ENCODE measurements around the gene NFIX. TPM values are rescaled to one million over a fixed set of nuclear protein-coding genes. Genes with fewer than 3 reads are reported as not detected.

The NFIX gene
- total and polyA plus RNA-seq, 2 experiments from 2014 or later = 0.06 to 0.14 TPM

DNA sequence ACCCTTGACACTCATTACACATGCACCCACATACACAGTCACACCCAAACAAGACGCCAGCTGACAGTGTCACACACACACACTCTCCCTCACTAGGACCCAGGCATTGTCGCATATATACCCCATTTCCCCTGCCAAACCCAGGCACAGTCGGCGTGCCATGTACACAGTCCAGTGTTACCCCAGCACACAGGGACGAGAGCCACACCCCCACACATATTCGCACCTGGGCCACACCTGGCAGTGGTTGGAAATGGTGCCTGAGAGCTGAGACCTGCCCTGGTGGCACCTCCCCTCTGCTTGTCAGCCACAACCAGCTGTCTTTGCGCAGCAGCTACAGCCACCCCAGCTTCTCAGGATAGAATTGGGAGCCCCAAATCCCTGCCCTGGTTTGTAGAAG lies 9.0 kb downstream of the NFIX start:
- Histone ChIP-seq H4K20me1 (replicated peaks; ENCODE audit: insufficient read depth) (no peaks in the 10 kb centered on the region; the same call in 1 of the 2 replicates), H3K4me1 (ENCODE audit: insufficient read depth) (no peaks in the 10 kb centered on the region), H3K27ac (ENCODE audit: low read depth) (no peak overlapping the region), H3F3A (replicated peaks; ENCODE audit: low read depth) (no peaks in the 10 kb centered on the region), H3K4me3 (no peak overlapping the region), H3K4me2 (no peak overlapping the region), H3K36me3 (ENCODE audit: insufficient read depth) (no peaks in the 10 kb centered on the region), H3K79me2 (replicated peaks; ENCODE audit: insufficient read depth) (no peaks in the 10 kb centered on the region), H3K27me3 (ENCODE audit: insufficient read depth) (peaks cover 86% of the 10 kb centered on the region), H3K9me2 (ENCODE audit: insufficient read depth) (no peaks in the 10 kb centered on the region), H2AFZ (no peak overlapping the region)
- no peaks in the 10 kb centered on the region; the same call in 2 of the 3 replicates for H3K36me3 Mint-ChIP-seq (ENCODE audit: low read depth)
- H3K27me3 Mint-ChIP-seq (ENCODE audit: insufficient read depth, low read depth, poor library complexity) = peaks cover 68% of the 10 kb centered on the region
- TF ChIP-seq JUNB (IDR thresholded peaks at IDR 0.05; ENCODE audit: unreplicated experiment) = no peak
- no peak for TF ChIP-seq EZH2phosphoT487 (IDR thresholded peaks at IDR 0.05; ENCODE audit: unreplicated experiment)
- no peak for TF ChIP-seq POLR2AphosphoS5 (IDR thresholded peaks at IDR 0.05; ENCODE audit: low read depth)
- TF ChIP-seq, protein P1, sequence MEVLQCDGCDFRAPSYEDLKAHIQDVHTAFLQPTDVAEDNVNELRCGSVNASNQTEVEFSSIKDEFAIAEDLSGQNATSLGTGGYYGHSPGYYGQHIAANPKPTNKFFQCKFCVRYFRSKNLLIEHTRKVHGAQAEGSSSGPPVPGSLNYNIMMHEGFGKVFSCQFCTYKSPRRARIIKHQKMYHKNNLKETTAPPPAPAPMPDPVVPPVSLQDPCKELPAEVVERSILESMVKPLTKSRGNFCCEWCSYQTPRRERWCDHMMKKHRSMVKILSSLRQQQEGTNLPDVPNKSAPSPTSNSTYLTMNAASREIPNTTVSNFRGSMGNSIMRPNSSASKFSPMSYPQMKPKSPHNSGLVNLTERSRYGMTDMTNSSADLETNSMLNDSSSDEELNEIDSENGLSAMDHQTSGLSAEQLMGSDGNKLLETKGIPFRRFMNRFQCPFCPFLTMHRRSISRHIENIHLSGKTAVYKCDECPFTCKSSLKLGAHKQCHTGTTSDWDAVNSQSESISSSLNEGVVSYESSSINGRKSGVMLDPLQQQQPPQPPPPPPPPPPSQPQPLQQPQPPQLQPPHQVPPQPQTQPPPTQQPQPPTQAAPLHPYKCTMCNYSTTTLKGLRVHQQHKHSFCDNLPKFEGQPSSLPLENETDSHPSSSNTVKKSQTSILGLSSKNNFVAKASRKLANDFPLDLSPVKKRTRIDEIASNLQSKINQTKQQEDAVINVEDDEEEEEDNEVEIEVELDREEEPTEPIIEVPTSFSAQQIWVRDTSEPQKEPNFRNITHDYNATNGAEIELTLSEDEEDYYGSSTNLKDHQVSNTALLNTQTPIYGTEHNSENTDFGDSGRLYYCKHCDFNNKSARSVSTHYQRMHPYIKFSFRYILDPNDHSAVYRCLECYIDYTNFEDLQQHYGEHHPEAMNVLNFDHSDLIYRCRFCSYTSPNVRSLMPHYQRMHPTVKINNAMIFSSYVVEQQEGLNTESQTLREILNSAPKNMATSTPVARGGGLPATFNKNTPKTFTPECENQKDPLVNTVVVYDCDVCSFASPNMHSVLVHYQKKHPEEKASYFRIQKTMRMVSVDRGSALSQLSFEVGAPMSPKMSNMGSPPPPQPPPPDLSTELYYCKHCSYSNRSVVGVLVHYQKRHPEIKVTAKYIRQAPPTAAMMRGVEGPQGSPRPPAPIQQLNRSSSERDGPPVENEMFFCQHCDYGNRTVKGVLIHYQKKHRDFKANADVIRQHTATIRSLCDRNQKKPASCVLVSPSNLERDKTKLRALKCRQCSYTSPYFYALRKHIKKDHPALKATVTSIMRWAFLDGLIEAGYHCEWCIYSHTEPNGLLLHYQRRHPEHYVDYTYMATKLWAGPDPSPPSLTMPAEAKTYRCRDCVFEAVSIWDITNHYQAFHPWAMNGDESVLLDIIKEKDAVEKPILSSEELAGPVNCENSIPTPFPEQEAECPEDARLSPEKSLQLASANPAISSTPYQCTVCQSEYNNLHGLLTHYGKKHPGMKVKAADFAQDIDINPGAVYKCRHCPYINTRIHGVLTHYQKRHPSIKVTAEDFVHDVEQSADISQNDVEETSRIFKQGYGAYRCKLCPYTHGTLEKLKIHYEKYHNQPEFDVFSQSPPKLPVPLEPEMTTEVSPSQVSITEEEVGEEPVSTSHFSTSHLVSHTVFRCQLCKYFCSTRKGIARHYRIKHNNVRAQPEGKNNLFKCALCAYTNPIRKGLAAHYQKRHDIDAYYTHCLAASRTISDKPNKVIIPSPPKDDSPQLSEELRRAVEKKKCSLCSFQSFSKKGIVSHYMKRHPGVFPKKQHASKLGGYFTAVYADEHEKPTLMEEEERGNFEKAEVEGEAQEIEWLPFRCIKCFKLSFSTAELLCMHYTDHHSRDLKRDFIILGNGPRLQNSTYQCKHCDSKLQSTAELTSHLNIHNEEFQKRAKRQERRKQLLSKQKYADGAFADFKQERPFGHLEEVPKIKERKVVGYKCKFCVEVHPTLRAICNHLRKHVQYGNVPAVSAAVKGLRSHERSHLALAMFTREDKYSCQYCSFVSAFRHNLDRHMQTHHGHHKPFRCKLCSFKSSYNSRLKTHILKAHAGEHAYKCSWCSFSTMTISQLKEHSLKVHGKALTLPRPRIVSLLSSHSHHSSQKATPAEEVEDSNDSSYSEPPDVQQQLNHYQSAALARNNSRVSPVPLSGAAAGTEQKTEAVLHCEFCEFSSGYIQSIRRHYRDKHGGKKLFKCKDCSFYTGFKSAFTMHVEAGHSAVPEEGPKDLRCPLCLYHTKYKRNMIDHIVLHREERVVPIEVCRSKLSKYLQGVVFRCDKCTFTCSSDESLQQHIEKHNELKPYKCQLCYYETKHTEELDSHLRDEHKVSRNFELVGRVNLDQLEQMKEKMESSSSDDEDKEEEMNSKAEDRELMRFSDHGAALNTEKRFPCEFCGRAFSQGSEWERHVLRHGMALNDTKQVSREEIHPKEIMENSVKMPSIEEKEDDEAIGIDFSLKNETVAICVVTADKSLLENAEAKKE (CRISPR knock-in tag; IDR thresholded peaks at IDR 0.05) = no peak
- no peak overlapping the region for H3K4me3 Mint-ChIP-seq
- H3K9me3 Mint-ChIP-seq = no peaks in the 10 kb centered on the region
- peaks cover 2% of the 10 kb centered on the region; the same call in 1 of the 3 replicates for H3K4me1 Mint-ChIP-seq
- DNase-seq (ENCODE audit: low spot score) (no peak), ATAC-seq (no peak)
- no peak overlapping the region for H3K27ac Mint-ChIP-seq

DNA sequence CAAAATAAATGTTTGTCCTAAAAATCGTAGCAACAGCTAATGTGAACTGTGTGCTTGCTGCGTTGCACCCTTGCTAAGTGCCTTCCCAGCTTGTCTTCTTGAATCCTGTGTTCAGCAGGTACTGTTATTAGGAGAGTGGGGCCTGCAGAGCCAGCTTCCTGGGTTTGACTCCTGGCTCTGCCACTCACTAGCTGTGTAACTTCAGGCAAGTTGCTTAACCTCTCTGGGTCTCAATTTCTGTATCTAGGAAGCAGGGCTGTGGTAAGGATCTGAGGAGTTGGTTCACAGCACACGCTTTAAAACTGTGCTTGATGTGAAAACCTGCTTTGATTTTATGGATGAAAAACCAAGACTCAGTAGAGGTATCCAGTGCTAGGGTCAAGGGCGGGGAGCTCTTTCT lies 10.0 kb downstream of the NFIX start:
- Histone ChIP-seq H3K9me2 (ENCODE audit: insufficient read depth) (no peaks in the 10 kb centered on the region), H3K4me2 (no peak overlapping the region), H4K20me1 (replicated peaks; ENCODE audit: insufficient read depth) (no peaks in the 10 kb centered on the region; the same call in 1 of the 2 replicates), H3F3A (replicated peaks; ENCODE audit: low read depth) (0 out of 2 replicates have a peak, but pooled peaks cover 3% of the 10 kb centered on the region), H3K27me3 (ENCODE audit: insufficient read depth) (peaks cover 86% of the 10 kb centered on the region), H3K4me1 (ENCODE audit: insufficient read depth) (peaks cover 9% of the 10 kb centered on the region; the same call in 1 of the 2 replicates), H2AFZ (no peak overlapping the region), H3K27ac (ENCODE audit: low read depth) (no peak overlapping the region), H3K4me3 (no peak overlapping the region), H3K36me3 (ENCODE audit: insufficient read depth) (no peaks in the 10 kb centered on the region), H3K79me2 (replicated peaks; ENCODE audit: insufficient read depth) (no peaks in the 10 kb centered on the region)
- TF ChIP-seq CREB1 (CRISPR knock-in tag; IDR thresholded peaks at IDR 0.05; ENCODE audit: low read depth) (no peak), NANOG (IDR thresholded peaks at IDR 0.05; ENCODE audit: borderline replicate concordance) (no peak), POLR2AphosphoS5 (IDR thresholded peaks at IDR 0.05; ENCODE audit: low read depth) (no peak), EZH2phosphoT487 (IDR thresholded peaks at IDR 0.05; ENCODE audit: unreplicated experiment) (no peak)
- TF ChIP-seq, protein P2, sequence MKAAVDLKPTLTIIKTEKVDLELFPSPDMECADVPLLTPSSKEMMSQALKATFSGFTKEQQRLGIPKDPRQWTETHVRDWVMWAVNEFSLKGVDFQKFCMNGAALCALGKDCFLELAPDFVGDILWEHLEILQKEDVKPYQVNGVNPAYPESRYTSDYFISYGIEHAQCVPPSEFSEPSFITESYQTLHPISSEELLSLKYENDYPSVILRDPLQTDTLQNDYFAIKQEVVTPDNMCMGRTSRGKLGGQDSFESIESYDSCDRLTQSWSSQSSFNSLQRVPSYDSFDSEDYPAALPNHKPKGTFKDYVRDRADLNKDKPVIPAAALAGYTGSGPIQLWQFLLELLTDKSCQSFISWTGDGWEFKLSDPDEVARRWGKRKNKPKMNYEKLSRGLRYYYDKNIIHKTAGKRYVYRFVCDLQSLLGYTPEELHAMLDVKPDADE (IDR thresholded peaks at IDR 0.05) = no peak
- DNase-seq (ENCODE audit: low spot score) (no peak), ATAC-seq (no peak)
- H3K9me3 Mint-ChIP-seq = no peaks in the 10 kb centered on the region
- H3K4me3 Mint-ChIP-seq = no peak overlapping the region
- H3K36me3 Mint-ChIP-seq (ENCODE audit: low read depth) = no peaks in the 10 kb centered on the region; the same call in 2 of the 3 replicates
- peaks cover 6% of the 10 kb centered on the region for H3K4me1 Mint-ChIP-seq
- no peak overlapping the region for H3K27ac Mint-ChIP-seq
- peaks cover 68% of the 10 kb centered on the region for H3K27me3 Mint-ChIP-seq (ENCODE audit: insufficient read depth, low read depth, poor library complexity)

All from GM23338 (cell line).